ENCODE measurements around the gene NELFCD.

NELFCD gene

DNA sequence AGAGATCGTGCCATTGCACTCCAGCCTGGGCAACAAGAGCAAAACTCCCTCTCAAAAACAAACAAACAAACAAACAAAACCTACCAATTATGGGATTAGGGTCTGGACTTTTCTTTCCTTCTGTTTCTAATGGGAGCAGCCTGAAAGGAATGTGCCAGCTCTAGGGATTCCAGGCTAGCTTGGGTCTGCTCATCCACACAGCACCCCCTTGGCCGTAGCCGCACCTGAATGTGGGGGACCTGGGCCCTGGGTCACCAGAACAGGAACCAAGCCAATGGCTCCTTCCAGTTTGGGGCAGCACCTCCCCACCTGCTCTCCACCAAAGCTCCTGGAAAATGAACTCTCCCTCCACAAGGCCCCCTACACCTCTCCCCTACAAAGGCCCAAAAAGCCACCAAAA lies 19.3 kb downstream of the NELFCD start:
- peaks cover 0 to 2% of the 10 kb centered on the region in 2 experiments for H3K4me1 ChIP-seq (ENCODE audit: control insufficient read depth in 1 of 2, insufficient read depth in 2 of 2, low read length in 2 of 2)
- H4K91ac ChIP-seq (ENCODE audit: low read depth, low read length) = no peak overlapping the region
- no peak overlapping the region for H2BK12ac ChIP-seq (ENCODE audit: low read length)
- H2BK5ac ChIP-seq (ENCODE audit: low read depth, low read length, poor library complexity) = no peak overlapping the region
- peaks cover 2% of the 10 kb centered on the region for H3K9me3 ChIP-seq (ENCODE audit: insufficient read depth, low read depth, low read length)
- no peak overlapping the region for H3K18ac ChIP-seq (ENCODE audit: low read length)
- peaks cover 32 to 40% of the 10 kb centered on the region in 2 experiments for H3K36me3 ChIP-seq (ENCODE audit: control insufficient read depth in 1 of 2, insufficient read depth in 2 of 2, low read length in 2 of 2)
- H2AFZ ChIP-seq (ENCODE audit: insufficient read depth, low read length, poor library complexity) = no peak overlapping the region
- no peak overlapping the region for H3K23ac ChIP-seq (ENCODE audit: low read length)
- no peaks in the 10 kb centered on the region for H3K79me1 ChIP-seq (ENCODE audit: low read length)
- no peak overlapping the region for H3K4me2 ChIP-seq (ENCODE audit: low read length)
- H3K4ac ChIP-seq (ENCODE audit: low read depth, low read length) = no peak overlapping the region
- H4K8ac ChIP-seq (ENCODE audit: low read depth, low read length) = no peak overlapping the region
- DNase-seq = no peak
- H3K14ac ChIP-seq (ENCODE audit: low read length) = no peak overlapping the region
- H3K4me3 ChIP-seq (ENCODE audit: low read depth, low read length) = no peak overlapping the region
- no peak overlapping the region for H3K27ac ChIP-seq (ENCODE audit: low read depth, low read length)
- H2BK120ac ChIP-seq (ENCODE audit: insufficient read depth, low read length, poor library complexity) = no peak overlapping the region
- no peaks in the 10 kb centered on the region for H3K79me2 ChIP-seq (ENCODE audit: control insufficient read depth, insufficient read depth, low read length, poor library complexity)
- no peak overlapping the region for H4K12ac ChIP-seq (ENCODE audit: low read depth, low read length)
- no peak overlapping the region for H3K9ac ChIP-seq (ENCODE audit: low read length)
- H2AK5ac ChIP-seq (ENCODE audit: low read length) = no peak overlapping the region
- no CpG with 5 or more reads among the region's 3 CpGs for WGBS (ENCODE audit: extremely low coverage, insufficient coverage, insufficient read length)
- no peaks in the 10 kb centered on the region for H3K27me3 ChIP-seq (ENCODE audit: insufficient read depth, low read length)

DNA sequence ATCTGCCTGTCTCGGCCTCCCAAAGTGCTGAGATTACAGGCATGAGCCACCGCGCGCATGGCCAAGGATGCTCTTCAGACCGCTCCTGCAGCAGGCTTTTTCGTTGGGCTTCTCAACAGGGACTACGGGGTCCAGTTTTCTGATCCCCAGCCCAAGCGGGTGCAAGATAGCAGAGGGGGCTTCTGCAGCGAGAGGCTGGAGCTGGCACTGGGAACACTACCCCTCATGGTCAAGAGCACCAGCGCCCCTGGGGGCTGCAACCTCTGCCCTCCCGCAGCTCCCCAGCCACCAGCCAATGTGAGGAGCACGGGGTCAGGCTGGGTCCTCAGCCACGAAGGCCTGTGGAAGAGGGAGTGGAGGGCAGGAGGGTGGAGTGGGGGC lies 20.0 kb downstream of the NELFCD start:
- H3K27me3 ChIP-seq (ENCODE audit: insufficient read depth, low read length) = no peaks in the 10 kb centered on the region
- no peak overlapping the region for H3K18ac ChIP-seq (ENCODE audit: low read length)
- H3K4me1 ChIP-seq (ENCODE audit: control insufficient read depth in 1 of 2, insufficient read depth in 2 of 2, low read length in 2 of 2) = peaks cover 2% of the 10 kb centered on the region in 2 experiments
- no peak overlapping the region for H2BK5ac ChIP-seq (ENCODE audit: low read depth, low read length, poor library complexity)
- H3K4ac ChIP-seq (ENCODE audit: low read depth, low read length) = no peak overlapping the region
- H3K79me2 ChIP-seq (ENCODE audit: control insufficient read depth, insufficient read depth, low read length, poor library complexity) = no peaks in the 10 kb centered on the region
- DNase-seq = no peak
- no peak overlapping the region for H3K23ac ChIP-seq (ENCODE audit: low read length)
- no peaks in the 10 kb centered on the region for H3K79me1 ChIP-seq (ENCODE audit: low read length)
- no CpG with 5 or more reads among the region's 13 CpGs for WGBS (ENCODE audit: extremely low coverage, insufficient coverage, insufficient read length)
- no peak overlapping the region for H3K4me2 ChIP-seq (ENCODE audit: low read length)
- no peak overlapping the region for H2AK5ac ChIP-seq (ENCODE audit: low read length)
- no peak overlapping the region for H4K91ac ChIP-seq (ENCODE audit: low read depth, low read length)
- H3K27ac ChIP-seq (ENCODE audit: low read depth, low read length) = no peak overlapping the region
- H3K9ac ChIP-seq (ENCODE audit: low read length) = no peak overlapping the region
- H2BK12ac ChIP-seq (ENCODE audit: low read length) = no peak overlapping the region
- no peak overlapping the region for H2BK120ac ChIP-seq (ENCODE audit: insufficient read depth, low read length, poor library complexity)
- no peak overlapping the region for H2AFZ ChIP-seq (ENCODE audit: insufficient read depth, low read length, poor library complexity)
- no peak overlapping the region for H3K14ac ChIP-seq (ENCODE audit: low read length)
- H3K36me3 ChIP-seq (ENCODE audit: control insufficient read depth in 1 of 2, insufficient read depth in 2 of 2, low read length in 2 of 2) = peaks cover 28 to 33% of the 10 kb centered on the region in 2 experiments
- no peak overlapping the region for H4K8ac ChIP-seq (ENCODE audit: low read depth, low read length)
- H4K12ac ChIP-seq (ENCODE audit: low read depth, low read length) = no peak overlapping the region
- H3K9me3 ChIP-seq (ENCODE audit: insufficient read depth, low read depth, low read length) = no peaks in the 10 kb centered on the region
- no peak overlapping the region for H3K4me3 ChIP-seq (ENCODE audit: low read depth, low read length)

DNA sequence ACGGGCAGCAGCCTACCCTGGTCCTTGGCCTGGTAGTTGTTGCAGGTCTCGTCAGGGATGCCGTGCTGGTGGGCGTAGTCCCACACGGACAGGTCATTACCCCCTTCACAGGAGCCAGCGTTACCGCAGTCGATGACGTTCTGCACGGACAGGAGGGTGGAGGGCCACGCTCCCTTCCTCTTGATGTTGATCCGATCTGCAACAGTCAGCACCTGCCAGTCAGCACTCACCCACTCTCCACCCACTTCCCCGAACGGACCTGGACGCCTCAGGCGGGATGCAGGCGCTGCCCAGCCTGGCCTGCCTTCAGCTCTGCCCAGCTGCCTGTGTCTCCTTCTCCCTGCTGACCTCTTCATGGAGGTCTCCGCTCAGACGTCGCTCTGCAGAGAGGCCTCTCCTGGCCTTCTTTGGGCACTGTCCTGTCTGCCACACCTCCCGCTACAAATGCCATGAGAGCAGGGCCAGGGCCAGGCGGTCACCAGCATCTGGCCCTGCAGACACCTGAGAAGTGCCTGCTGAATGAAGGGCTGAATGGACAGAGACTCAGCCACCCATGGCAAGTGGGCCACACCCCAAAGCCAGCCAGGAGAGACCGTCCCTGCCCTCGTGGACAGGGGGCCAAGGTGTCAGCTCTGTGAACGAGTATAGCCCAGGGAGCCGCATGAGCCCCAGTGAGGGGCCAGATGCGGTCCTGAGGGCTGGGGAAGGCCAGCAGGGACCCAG lies 20.6 kb downstream of the NELFCD start:
- peaks cover 7% of the 10 kb centered on the region in 2 experiments for H3K4me1 ChIP-seq (ENCODE audit: control insufficient read depth in 1 of 2, insufficient read depth in 2 of 2, low read length in 2 of 2)
- H3K27ac ChIP-seq (ENCODE audit: low read depth, low read length) = no peak overlapping the region
- H3K23ac ChIP-seq (ENCODE audit: low read length) = no peak overlapping the region
- no peak overlapping the region for H3K4me2 ChIP-seq (ENCODE audit: low read length)
- H2BK120ac ChIP-seq (ENCODE audit: insufficient read depth, low read length, poor library complexity) = no peak overlapping the region
- no CpG with 5 or more reads among the region's 27 CpGs for WGBS (ENCODE audit: extremely low coverage, insufficient coverage, insufficient read length)
- peaks cover 2% of the 10 kb centered on the region for H3K79me1 ChIP-seq (ENCODE audit: low read length)
- H3K36me3 ChIP-seq (ENCODE audit: control insufficient read depth in 1 of 2, insufficient read depth in 2 of 2, low read length in 2 of 2) = peaks cover 23 to 28% of the 10 kb centered on the region in 2 experiments
- no peak overlapping the region for H2AK5ac ChIP-seq (ENCODE audit: low read length)
- no peak overlapping the region for H3K4me3 ChIP-seq (ENCODE audit: low read depth, low read length)
- no peak for DNase-seq
- peaks cover 2% of the 10 kb centered on the region for H3K79me2 ChIP-seq (ENCODE audit: control insufficient read depth, insufficient read depth, low read length, poor library complexity)
- no peak overlapping the region for H4K8ac ChIP-seq (ENCODE audit: low read depth, low read length)
- H3K9me3 ChIP-seq (ENCODE audit: insufficient read depth, low read depth, low read length) = no peaks in the 10 kb centered on the region
- H2AFZ ChIP-seq (ENCODE audit: insufficient read depth, low read length, poor library complexity) = no peak overlapping the region
- no peak overlapping the region for H3K14ac ChIP-seq (ENCODE audit: low read length)
- H4K12ac ChIP-seq (ENCODE audit: low read depth, low read length) = no peak overlapping the region
- no peak overlapping the region for H2BK5ac ChIP-seq (ENCODE audit: low read depth, low read length, poor library complexity)
- no peak overlapping the region for H4K91ac ChIP-seq (ENCODE audit: low read depth, low read length)
- no peaks in the 10 kb centered on the region for H3K27me3 ChIP-seq (ENCODE audit: insufficient read depth, low read length)
- H2BK12ac ChIP-seq (ENCODE audit: low read length) = no peak overlapping the region
- no peak overlapping the region for H3K9ac ChIP-seq (ENCODE audit: low read length)
- H3K18ac ChIP-seq (ENCODE audit: low read length) = no peak overlapping the region
- no peak overlapping the region for H3K4ac ChIP-seq (ENCODE audit: low read depth, low read length)

DNA sequence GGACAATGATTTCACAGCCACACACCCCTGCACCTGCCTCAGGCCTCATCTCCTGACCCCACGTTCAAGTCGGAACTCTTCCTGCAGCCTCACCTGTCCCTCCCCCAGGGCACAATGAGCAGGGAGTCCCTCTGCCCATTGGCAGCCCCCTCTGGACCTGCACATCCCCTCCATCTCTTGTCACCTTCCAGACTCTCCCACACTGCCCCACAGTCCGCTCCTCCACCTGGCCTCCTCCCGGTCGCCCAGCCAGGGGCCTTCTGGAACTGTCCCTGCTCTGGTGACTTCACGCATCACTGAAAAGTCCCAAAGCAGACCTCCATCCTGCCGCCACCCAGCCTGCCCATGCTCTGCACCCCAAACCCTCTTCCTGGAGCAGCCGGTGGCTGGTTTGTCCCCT lies 21.3 kb downstream of the NELFCD start:
- peaks cover 17 to 21% of the 10 kb centered on the region in 2 experiments for H3K36me3 ChIP-seq (ENCODE audit: control insufficient read depth in 1 of 2, insufficient read depth in 2 of 2, low read length in 2 of 2)
- no peak overlapping the region for H2BK120ac ChIP-seq (ENCODE audit: insufficient read depth, low read length, poor library complexity)
- peaks cover 10 to 11% of the 10 kb centered on the region in 2 experiments for H3K4me1 ChIP-seq (ENCODE audit: control insufficient read depth in 1 of 2, insufficient read depth in 2 of 2, low read length in 2 of 2)
- no peak overlapping the region for H3K18ac ChIP-seq (ENCODE audit: low read length)
- H2AFZ ChIP-seq (ENCODE audit: insufficient read depth, low read length, poor library complexity) = no peak overlapping the region
- H3K4me3 ChIP-seq (ENCODE audit: low read depth, low read length) = no peak overlapping the region
- no peak overlapping the region for H2AK5ac ChIP-seq (ENCODE audit: low read length)
- H3K23ac ChIP-seq (ENCODE audit: low read length) = no peak overlapping the region
- H4K12ac ChIP-seq (ENCODE audit: low read depth, low read length) = no peak overlapping the region
- no CpG with 5 or more reads among the region's 8 CpGs for WGBS (ENCODE audit: extremely low coverage, insufficient coverage, insufficient read length)
- no peaks in the 10 kb centered on the region for H3K27me3 ChIP-seq (ENCODE audit: insufficient read depth, low read length)
- no peak for DNase-seq
- no peak overlapping the region for H4K8ac ChIP-seq (ENCODE audit: low read depth, low read length)
- H3K9ac ChIP-seq (ENCODE audit: low read length) = no peak overlapping the region
- H3K79me2 ChIP-seq (ENCODE audit: control insufficient read depth, insufficient read depth, low read length, poor library complexity) = peaks cover 7% of the 10 kb centered on the region
- no peak overlapping the region for H2BK12ac ChIP-seq (ENCODE audit: low read length)
- H3K9me3 ChIP-seq (ENCODE audit: insufficient read depth, low read depth, low read length) = no peaks in the 10 kb centered on the region
- no peak overlapping the region for H3K27ac ChIP-seq (ENCODE audit: low read depth, low read length)
- no peak overlapping the region for H2BK5ac ChIP-seq (ENCODE audit: low read depth, low read length, poor library complexity)
- H3K4me2 ChIP-seq (ENCODE audit: low read length) = no peak overlapping the region
- no peak overlapping the region for H3K14ac ChIP-seq (ENCODE audit: low read length)
- no peak overlapping the region for H3K4ac ChIP-seq (ENCODE audit: low read depth, low read length)
- H3K79me1 ChIP-seq (ENCODE audit: low read length) = peaks cover 9% of the 10 kb centered on the region
- no peak overlapping the region for H4K91ac ChIP-seq (ENCODE audit: low read depth, low read length)

Measured in trophoblast cell (in vitro differentiated cells and primary cell).